ENCODE results near the gene KRT75.

GRCh38 chr12:52419656-52420055 lies 14.5 kb downstream of the KRT75 start:
- TF ChIP-seq MAX (IDR thresholded peaks at IDR 0.05): no peak
- TF ChIP-seq RCOR1 (IDR thresholded peaks at IDR 0.05; ENCODE audit: low read depth, low read length): no peak
- TF ChIP-seq MAZ (IDR thresholded peaks at IDR 0.05; ENCODE audit: borderline replicate concordance, low read depth, low read length): no peak
